ENCODE measurements around the gene RHOD.

GRCh38 chr11:67083786-67084366 lies 27.2 kb downstream of the RHOD start:
- TF ChIP-seq, protein P1, sequence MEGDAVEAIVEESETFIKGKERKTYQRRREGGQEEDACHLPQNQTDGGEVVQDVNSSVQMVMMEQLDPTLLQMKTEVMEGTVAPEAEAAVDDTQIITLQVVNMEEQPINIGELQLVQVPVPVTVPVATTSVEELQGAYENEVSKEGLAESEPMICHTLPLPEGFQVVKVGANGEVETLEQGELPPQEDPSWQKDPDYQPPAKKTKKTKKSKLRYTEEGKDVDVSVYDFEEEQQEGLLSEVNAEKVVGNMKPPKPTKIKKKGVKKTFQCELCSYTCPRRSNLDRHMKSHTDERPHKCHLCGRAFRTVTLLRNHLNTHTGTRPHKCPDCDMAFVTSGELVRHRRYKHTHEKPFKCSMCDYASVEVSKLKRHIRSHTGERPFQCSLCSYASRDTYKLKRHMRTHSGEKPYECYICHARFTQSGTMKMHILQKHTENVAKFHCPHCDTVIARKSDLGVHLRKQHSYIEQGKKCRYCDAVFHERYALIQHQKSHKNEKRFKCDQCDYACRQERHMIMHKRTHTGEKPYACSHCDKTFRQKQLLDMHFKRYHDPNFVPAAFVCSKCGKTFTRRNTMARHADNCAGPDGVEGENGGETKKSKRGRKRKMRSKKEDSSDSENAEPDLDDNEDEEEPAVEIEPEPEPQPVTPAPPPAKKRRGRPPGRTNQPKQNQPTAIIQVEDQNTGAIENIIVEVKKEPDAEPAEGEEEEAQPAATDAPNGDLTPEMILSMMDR (IDR thresholded peaks at IDR 0.05): no peak
- no peak for TF ChIP-seq POLR2A (IDR thresholded peaks at IDR 0.05)
